Neural crest cell (in vitro differentiated cells): Measurements from ENCODE around the gene GTSE1. TPM values are rescaled to one million over a fixed set of nuclear protein-coding genes. Genes with fewer than 3 reads are reported as not detected.
A peak's percentile ranks its signal among the peaks of the same experiment; 100 is the strongest.

Experiments
- DNase-seq: peaks from one replicate; pipeline ENCODE4 v3.0.0; 2021; ENCODE audit warnings: low read depth, mixed read lengths, low spot score
- H3K27ac Mint-ChIP-seq: one replicate; pipeline ENCODE4 v1.8.0; 2021; ENCODE audit warnings: mild to moderate bottlenecking, mixed read lengths; ENCODE audit not compliant: unreplicated experiment
- H3K27me3 Mint-ChIP-seq: 2 replicates; pipeline ENCODE4 v1.8.0; 2021; ENCODE audit warnings: low read depth, mild to moderate bottlenecking, mixed read lengths
- H3K36me3 Mint-ChIP-seq: 2 replicates; pipeline ENCODE4 v1.8.0; 2021; ENCODE audit warnings: low read depth, mild to moderate bottlenecking, mixed read lengths
- H3K4me1 Mint-ChIP-seq: 2 replicates; pipeline ENCODE4 v1.8.0; 2021; ENCODE audit warnings: mixed read lengths
- H3K4me3 Mint-ChIP-seq: one replicate; pipeline ENCODE4 v1.8.0; 2021; ENCODE audit warnings: mild to moderate bottlenecking, mixed read lengths
- H3K9me3 Mint-ChIP-seq: 2 replicates; pipeline ENCODE4 v1.8.0; 2021; ENCODE audit warnings: mixed read lengths
- total RNA-seq: library from RNA; stranded (reverse); gene quantifications from 2 replicates; pipeline ENCODE4 v1.2.1, GENCODE V29; 2021
- TF ChIP-seq, protein P1 (sequence below): fragments of 200-600 bp; sonication (generic); conservative IDR thresholded peaks from 2 replicates; pipeline ENCODE4 v1.5.0; 2021; ENCODE audit warnings: antibody characterized with exemption, mild to moderate bottlenecking

Gene GTSE1
- total RNA-seq, 1 donor from 2014 or later = 67.6 TPM

DNA sequence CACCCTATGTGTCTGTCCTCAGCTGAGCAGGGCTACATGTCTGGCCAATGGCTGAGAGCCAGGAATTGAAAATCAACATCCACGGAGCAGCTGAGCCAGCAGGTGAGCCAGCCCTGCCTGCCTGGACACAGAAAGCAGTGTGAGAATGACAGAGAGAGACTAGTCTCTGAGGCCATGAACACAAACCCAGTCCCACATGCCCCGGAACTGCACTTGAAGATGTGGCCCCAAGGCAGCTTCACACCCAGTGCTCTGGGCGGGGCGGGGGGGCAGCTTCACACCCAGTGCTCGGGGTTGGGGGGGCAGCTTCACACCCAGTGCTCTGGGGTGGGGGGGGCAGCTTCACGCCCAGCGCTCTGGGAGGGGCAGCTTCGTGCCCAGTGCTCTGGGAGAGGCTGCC is 76.5 kb downstream of the GTSE1 start:
- H3K27ac Mint-ChIP-seq = peak overlapping the region; percentile 57
- peaks cover 16% of the 10 kb centered on the region for H3K4me1 Mint-ChIP-seq
- peaks cover 5% of the 10 kb centered on the region for H3K36me3 Mint-ChIP-seq
- no peak for DNase-seq
- H3K27me3 Mint-ChIP-seq = peaks cover 22% of the 10 kb centered on the region
- TF ChIP-seq, protein P1, sequence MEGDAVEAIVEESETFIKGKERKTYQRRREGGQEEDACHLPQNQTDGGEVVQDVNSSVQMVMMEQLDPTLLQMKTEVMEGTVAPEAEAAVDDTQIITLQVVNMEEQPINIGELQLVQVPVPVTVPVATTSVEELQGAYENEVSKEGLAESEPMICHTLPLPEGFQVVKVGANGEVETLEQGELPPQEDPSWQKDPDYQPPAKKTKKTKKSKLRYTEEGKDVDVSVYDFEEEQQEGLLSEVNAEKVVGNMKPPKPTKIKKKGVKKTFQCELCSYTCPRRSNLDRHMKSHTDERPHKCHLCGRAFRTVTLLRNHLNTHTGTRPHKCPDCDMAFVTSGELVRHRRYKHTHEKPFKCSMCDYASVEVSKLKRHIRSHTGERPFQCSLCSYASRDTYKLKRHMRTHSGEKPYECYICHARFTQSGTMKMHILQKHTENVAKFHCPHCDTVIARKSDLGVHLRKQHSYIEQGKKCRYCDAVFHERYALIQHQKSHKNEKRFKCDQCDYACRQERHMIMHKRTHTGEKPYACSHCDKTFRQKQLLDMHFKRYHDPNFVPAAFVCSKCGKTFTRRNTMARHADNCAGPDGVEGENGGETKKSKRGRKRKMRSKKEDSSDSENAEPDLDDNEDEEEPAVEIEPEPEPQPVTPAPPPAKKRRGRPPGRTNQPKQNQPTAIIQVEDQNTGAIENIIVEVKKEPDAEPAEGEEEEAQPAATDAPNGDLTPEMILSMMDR = no peak
- peaks cover 3% of the 10 kb centered on the region for H3K9me3 Mint-ChIP-seq
- no peak overlapping the region for H3K4me3 Mint-ChIP-seq

DNA sequence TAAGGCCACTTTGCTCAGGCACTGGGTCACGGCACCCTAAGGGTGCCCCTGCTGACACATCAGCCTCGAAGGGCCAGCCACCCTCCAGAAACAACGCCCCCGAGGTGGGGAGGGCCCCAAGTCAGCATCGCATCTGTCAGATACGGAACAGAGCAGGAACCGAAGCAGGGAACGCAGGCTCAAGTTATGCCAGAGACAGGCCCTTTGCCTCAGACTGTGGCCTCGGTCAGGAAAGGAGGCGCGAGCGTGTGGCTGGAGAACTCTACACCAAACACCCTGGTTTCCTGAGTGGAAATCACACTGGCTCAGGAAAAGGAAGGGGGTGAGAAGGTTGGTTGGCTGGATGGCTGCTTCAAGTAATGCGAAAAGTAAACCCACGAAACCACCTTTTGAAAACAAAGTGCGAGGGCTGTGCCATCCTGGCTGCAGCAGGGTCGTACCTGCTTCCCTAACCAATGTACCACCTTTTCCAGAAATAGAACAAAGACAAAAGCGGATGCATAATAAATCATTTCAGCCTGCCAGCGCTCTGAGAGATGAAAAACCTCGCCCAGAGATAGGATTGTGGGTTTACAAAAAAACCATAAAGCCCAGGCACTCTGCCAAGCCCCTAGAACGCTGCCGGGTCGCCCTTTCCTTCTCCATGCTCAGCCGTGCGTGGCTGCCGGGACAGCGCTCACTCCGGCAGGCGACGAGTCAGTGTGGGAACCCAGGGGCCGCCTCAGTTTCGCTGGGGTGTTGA is 77.4 kb downstream of the GTSE1 start:
- peaks cover 32% of the 10 kb centered on the region for H3K27me3 Mint-ChIP-seq
- TF ChIP-seq, protein P1 = no peak
- no peak for DNase-seq
- peaks cover 3% of the 10 kb centered on the region for H3K9me3 Mint-ChIP-seq
- H3K27ac Mint-ChIP-seq = no peak overlapping the region
- peaks cover 5% of the 10 kb centered on the region for H3K36me3 Mint-ChIP-seq
- H3K4me3 Mint-ChIP-seq = no peak overlapping the region
- H3K4me1 Mint-ChIP-seq = peaks cover 25% of the 10 kb centered on the region

DNA sequence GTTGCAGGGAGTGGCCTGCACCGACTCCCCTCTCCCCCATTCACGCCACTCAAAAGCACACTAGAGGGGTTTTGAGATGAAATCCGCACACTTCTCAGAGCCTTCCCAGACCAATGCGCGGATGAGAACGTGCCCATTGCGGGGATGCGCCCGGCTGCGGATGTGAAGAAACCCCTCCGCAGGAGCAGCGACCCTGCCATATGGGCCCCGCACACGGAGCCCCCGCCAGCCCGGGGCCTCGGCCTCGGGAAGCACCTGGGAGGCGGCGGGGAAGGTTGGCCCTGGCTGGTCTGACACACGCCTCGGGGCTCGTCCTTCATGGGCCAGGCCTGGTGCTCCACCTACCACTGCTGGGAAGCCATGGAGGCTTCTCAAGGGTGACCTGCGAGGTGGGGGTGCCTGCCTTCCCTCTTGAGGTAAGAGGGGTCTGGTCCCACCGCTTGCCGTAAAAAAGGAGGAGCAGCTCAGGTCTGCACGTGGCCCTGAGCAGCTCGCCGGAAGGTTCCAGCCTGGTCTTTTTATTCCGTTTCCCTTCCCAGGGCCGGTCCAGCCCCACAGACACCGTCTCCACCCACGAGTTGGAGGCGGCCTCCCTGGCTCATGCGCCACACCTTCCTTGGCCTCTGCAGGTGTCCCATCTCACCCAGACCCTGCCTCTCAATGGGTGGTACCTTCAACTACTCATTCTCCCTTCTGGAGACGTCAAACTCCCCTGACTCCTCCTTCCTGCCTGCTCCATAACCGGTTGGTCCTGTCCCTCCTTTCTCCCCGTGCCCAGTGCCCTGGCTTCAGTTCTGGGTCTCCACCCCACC is 78.2 kb downstream of the GTSE1 start:
- Mint-ChIP-seq H3K9me3 (peaks cover 3% of the 10 kb centered on the region), H3K4me3 (no peak overlapping the region), H3K4me1 (peaks cover 32% of the 10 kb centered on the region), H3K27me3 (peaks cover 37% of the 10 kb centered on the region), H3K36me3 (peaks cover 5% of the 10 kb centered on the region), H3K27ac (no peak overlapping the region)
- DNase-seq = no peak
- TF ChIP-seq, protein P1 = no peak

DNA sequence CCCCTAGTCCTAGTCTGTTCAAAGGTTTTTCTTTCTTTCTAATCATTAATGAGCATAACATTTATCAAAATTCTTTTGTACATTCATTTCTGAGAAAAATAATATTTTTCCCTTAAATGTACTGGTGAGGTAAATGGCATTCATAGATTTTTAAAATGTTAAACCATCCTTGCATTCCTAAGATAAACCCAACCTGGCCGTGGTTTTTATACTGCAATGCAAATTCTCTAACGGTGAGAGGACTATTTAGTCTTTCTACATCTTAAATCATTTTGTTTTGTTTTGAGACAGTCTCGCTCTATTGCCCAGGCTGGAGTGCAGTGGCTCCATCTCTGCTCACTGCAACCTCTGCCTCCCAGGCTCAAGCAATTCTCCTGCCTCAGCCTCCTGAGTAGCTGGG is 79.4 kb downstream of the GTSE1 start:
- no peak overlapping the region for H3K4me3 Mint-ChIP-seq
- no peak overlapping the region for H3K27ac Mint-ChIP-seq
- no peak for DNase-seq
- H3K36me3 Mint-ChIP-seq = peaks cover 5% of the 10 kb centered on the region
- H3K9me3 Mint-ChIP-seq = peaks cover 3% of the 10 kb centered on the region
- H3K4me1 Mint-ChIP-seq = peaks cover 37% of the 10 kb centered on the region
- TF ChIP-seq, protein P1 = no peak
- peaks cover 37% of the 10 kb centered on the region for H3K27me3 Mint-ChIP-seq

DNA sequence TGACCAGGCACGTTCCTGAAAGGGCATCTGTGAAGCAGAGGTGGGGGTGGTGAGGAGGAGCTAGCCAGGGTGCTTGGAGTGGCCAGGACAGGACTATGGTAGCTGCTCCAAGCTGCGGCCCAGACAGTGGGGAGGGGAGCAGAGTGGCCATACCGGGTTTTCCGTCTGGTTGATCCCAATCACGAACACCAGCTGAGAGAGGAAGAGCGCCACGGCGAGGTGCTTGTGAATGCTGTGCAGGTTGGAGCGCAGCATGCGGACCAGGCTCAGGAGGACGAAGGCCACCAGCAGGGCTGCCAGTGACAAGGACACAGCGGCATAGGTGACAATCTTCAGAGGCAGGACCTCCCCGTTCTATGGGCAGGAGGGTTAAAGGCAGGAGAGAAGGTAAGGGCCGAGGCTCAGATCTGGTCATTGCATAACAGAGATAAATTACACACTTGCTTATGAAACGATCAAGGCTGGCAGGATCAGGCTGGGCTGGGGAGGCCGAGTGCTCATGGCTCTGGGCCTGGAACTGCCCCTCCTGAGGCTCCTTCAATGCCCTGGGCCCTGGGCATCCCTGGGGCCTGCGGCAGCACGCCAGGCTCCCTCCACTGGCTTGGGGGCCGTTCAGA is 80.3 kb downstream of the GTSE1 start:
- Mint-ChIP-seq H3K27me3 (peaks cover 34% of the 10 kb centered on the region), H3K36me3 (peaks cover 5% of the 10 kb centered on the region), H3K9me3 (peaks cover 3% of the 10 kb centered on the region), H3K27ac (no peak overlapping the region), H3K4me1 (peaks cover 37% of the 10 kb centered on the region), H3K4me3 (peak overlapping the region; percentile 74)
- no peak for DNase-seq
- TF ChIP-seq, protein P1 = no peak
